CD4-positive, alpha-beta T cell treated with Interleukin-17A for 1 hour (primary cell): ENCODE measurements around the gene NECTIN1.

Experiments used
- DNase-seq: peaks from one replicate; pipeline ENCODE4 v3.0.0-alpha.2; 2020

NECTIN1 gene

GRCh38 chr11:119754656-119755355 is 25.8 kb upstream of the NECTIN1 start:
- DNase-seq, result no peak

- no peak for DNase-seq
These were observed 25.2 kb upstream of the NECTIN1 start for GRCh38 chr11:119754199-119754598.

GRCh38 chr11:119752946-119753345 is 23.9 kb upstream of the NECTIN1 start:
- DNase-seq, result no peak

- no peak for DNase-seq
These were observed 23.4 kb upstream of the NECTIN1 start for GRCh38 chr11:119752345-119752871.

GRCh38 chr11:119750056-119750455 is 21.1 kb upstream of the NECTIN1 start:
- no peak for DNase-seq

GRCh38 chr11:119749006-119749565 is 20.1 kb upstream of the NECTIN1 start:
- no peak for DNase-seq

GRCh38 chr11:119747868-119748660 is 19.1 kb upstream of the NECTIN1 start:
- DNase-seq, result no peak

- DNase-seq, result no peak
These were observed 17.0 kb upstream of the NECTIN1 start for GRCh38 chr11:119745776-119746535.

- no peak for DNase-seq
These were observed 16.1 kb upstream of the NECTIN1 start for GRCh38 chr11:119745112-119745511.

GRCh38 chr11:119744577-119744976 is 15.6 kb upstream of the NECTIN1 start:
- DNase-seq, result no peak

- DNase-seq, result no peak
These were observed 14.0 kb upstream of the NECTIN1 start for GRCh38 chr11:119743006-119743405.

GRCh38 chr11:119742263-119742861 is 13.4 kb upstream of the NECTIN1 start:
- DNase-seq, result no peak

- peak; percentile 51 for DNase-seq
These were observed 12.6 kb upstream of the NECTIN1 start for GRCh38 chr11:119741369-119742262.

- no peak for DNase-seq
These were observed 11.0 kb upstream of the NECTIN1 start for GRCh38 chr11:119739975-119740374.

- DNase-seq, result no peak
These were observed 10.2 kb upstream of the NECTIN1 start for GRCh38 chr11:119739021-119739703.

- no peak for DNase-seq
These were observed 9.0 kb upstream of the NECTIN1 start for GRCh38 chr11:119738059-119738439.

- DNase-seq, result no peak
These were observed 8.5 kb upstream of the NECTIN1 start for GRCh38 chr11:119737366-119738058.

GRCh38 chr11:119734788-119735187 is 5.8 kb upstream of the NECTIN1 start:
- DNase-seq, result no peak

- DNase-seq, result no peak
These were observed 1.9 kb upstream of the NECTIN1 start for GRCh38 chr11:119730789-119731386.
